Large intestine (tissue), 3 donors: ENCODE measurements around the gene FCGR1A. TPM values are rescaled to one million over a fixed set of nuclear protein-coding genes. Genes with fewer than 3 reads are reported as not detected.
"Not testable (repeated sequence)": the region's sequence is repeated elsewhere in the genome, so short reads cannot be mapped to it uniquely, and the experiment has no call there.

Experiments
- DNase-seq, 2 donors: peaks; one replicate each; pipeline versions ENCODE4 v3.0.0 to v3.0.0-alpha.2; 2013
- H3K27ac ChIP-seq: one replicate; pipeline ENCODE4 v1.5.1; 2013; ENCODE audit warnings: low read length
- H3K27me3 ChIP-seq: 2 replicates; pipeline ENCODE4 v1.6.1; 2013; ENCODE audit warnings: low read length; ENCODE audit not compliant: control insufficient read depth, insufficient read depth
- H3K36me3 ChIP-seq: 2 replicates; pipeline ENCODE4 v1.6.1; 2013; ENCODE audit warnings: low read length; ENCODE audit not compliant: control insufficient read depth, insufficient read depth
- H3K4me1 ChIP-seq: one replicate; pipeline ENCODE4 v1.6.1; 2013; ENCODE audit warnings: low read length; ENCODE audit not compliant: control insufficient read depth, insufficient read depth
- H3K4me3 ChIP-seq: one replicate; pipeline ENCODE4 v1.5.1; 2013; ENCODE audit warnings: low read length
- H3K9me3 ChIP-seq: one replicate; pipeline ENCODE4 v1.6.1; 2013; ENCODE audit warnings: mild to moderate bottlenecking, low read depth, low read length, moderate library complexity; ENCODE audit not compliant: control insufficient read depth
- WGBS: methylation state at CpG from one replicate; pipeline ENCODE4 v1.1.5; 2013; ENCODE audit warnings: low lambda C conversion rate; ENCODE audit not compliant: insufficient coverage; 5-methylcytosine and 5-hydroxymethylcytosine counted together
- polyA plus RNA-seq: library from polyadenylated mRNA; unstranded; fragments of 120-200 nt; gene quantifications from one replicate; pipeline ENCODE4 v1.2.1, GENCODE V29; 2013

The FCGR1A gene
- polyA plus RNA-seq, 1 donor: 1.8 TPM

GRCh38 chr1:149752186-149752585, 30.3 kb upstream of the FCGR1A start:
- not testable (repeated sequence) for H3K27me3 ChIP-seq, H3K9me3 ChIP-seq, H3K4me1 ChIP-seq, H3K36me3 ChIP-seq, DNase-seq, H3K27ac ChIP-seq, H3K4me3 ChIP-seq
- WGBS: no CpG with 5 or more reads among the region's 1 CpG

GRCh38 chr1:149753466-149753865, 29.0 kb upstream of the FCGR1A start:
- not testable (repeated sequence) for H3K27me3 ChIP-seq, DNase-seq

GRCh38 chr1:149755294-149755693, 27.2 kb upstream of the FCGR1A start:
- WGBS: no CpG with 5 or more reads among the region's 2 CpGs
- not testable (repeated sequence) for H3K27me3 ChIP-seq, H3K27ac ChIP-seq, H3K4me1 ChIP-seq, DNase-seq, H3K4me3 ChIP-seq, H3K36me3 ChIP-seq, H3K9me3 ChIP-seq

More at GRCh38 chr1:149753466-149753865, 29.0 kb upstream of the FCGR1A start:
- H3K4me3 ChIP-seq, H3K27ac ChIP-seq, H3K9me3 ChIP-seq, H3K4me1 ChIP-seq, H3K36me3 ChIP-seq: not testable (repeated sequence)
- no CpG with 5 or more reads among the region's 2 CpGs for WGBS

- WGBS: no CpG with 5 or more reads among the region's 2 CpGs
- H3K36me3 ChIP-seq, DNase-seq: not testable (repeated sequence)
These were observed 20.2 kb upstream of the FCGR1A start for GRCh38 chr1:149762294-149762693.

GRCh38 chr1:149764087-149764800, 18.2 kb upstream of the FCGR1A start:
- H3K36me3 ChIP-seq, H3K27ac ChIP-seq, H3K27me3 ChIP-seq, H3K9me3 ChIP-seq, H3K4me1 ChIP-seq, DNase-seq, H3K4me3 ChIP-seq: not testable (repeated sequence)
- WGBS: no CpG with 5 or more reads among the region's 1 CpG

More at GRCh38 chr1:149762294-149762693, 20.2 kb upstream of the FCGR1A start:
- H3K4me3 ChIP-seq, H3K4me1 ChIP-seq, H3K27ac ChIP-seq, H3K27me3 ChIP-seq, H3K9me3 ChIP-seq: not testable (repeated sequence)

- H3K9me3 ChIP-seq, H3K27ac ChIP-seq, H3K27me3 ChIP-seq, DNase-seq, H3K4me1 ChIP-seq, H3K4me3 ChIP-seq, H3K36me3 ChIP-seq: not testable (repeated sequence)
- WGBS: no CpG with 5 or more reads among the region's 1 CpG
These were observed 16.3 kb upstream of the FCGR1A start for GRCh38 chr1:149766241-149766640.

GRCh38 chr1:149769216-149769615, 13.3 kb upstream of the FCGR1A start:
- DNase-seq, H3K9me3 ChIP-seq, H3K27ac ChIP-seq, H3K27me3 ChIP-seq, H3K4me1 ChIP-seq, H3K36me3 ChIP-seq, H3K4me3 ChIP-seq: not testable (repeated sequence)
- WGBS: no CpG with 5 or more reads among the region's 1 CpG

GRCh38 chr1:149770661-149771060, 11.8 kb upstream of the FCGR1A start:
- DNase-seq, H3K4me1 ChIP-seq, H3K27ac ChIP-seq, H3K36me3 ChIP-seq, H3K9me3 ChIP-seq, H3K4me3 ChIP-seq, H3K27me3 ChIP-seq: not testable (repeated sequence)
- WGBS: no CpG with 5 or more reads among the region's 4 CpGs

- H3K27me3 ChIP-seq, H3K27ac ChIP-seq, DNase-seq, H3K36me3 ChIP-seq, H3K4me1 ChIP-seq, H3K9me3 ChIP-seq, H3K4me3 ChIP-seq: not testable (repeated sequence)
- WGBS: no CpG with 5 or more reads among the region's 4 CpGs
These were observed 10.7 kb upstream of the FCGR1A start for GRCh38 chr1:149771653-149772425.

- DNase-seq: peak; percentile 5 to 8
- H3K27ac ChIP-seq, H3K36me3 ChIP-seq, H3K9me3 ChIP-seq, H3K4me3 ChIP-seq, H3K4me1 ChIP-seq, H3K27me3 ChIP-seq: not testable (repeated sequence)
- no CpG with 5 or more reads among the region's 3 CpGs for WGBS
These were observed 6.9 kb upstream of the FCGR1A start for GRCh38 chr1:149775510-149776147.
